GM10266 (cell line): ENCODE results near the gene A3GALT2.
A peak's percentile ranks its signal among the peaks of the same experiment; 100 is the strongest.

Experiments
- DNase-seq: peaks from one replicate; pipeline ENCODE4 v3.0.0; 2012; ENCODE audit errors: extremely low spot score
- CTCF ChIP-seq: IDR thresholded peaks from 2 replicates; pipeline ENCODE4 v1.5.1; 2012; ENCODE audit warnings: mild to moderate bottlenecking, low read depth; ENCODE audit not compliant: control insufficient read depth, insufficient read depth; ENCODE audit errors: missing control alignments

A3GALT2 gene

GRCh38 chr1:33350611-33351280 is 29.8 kb upstream of the A3GALT2 start:
- TF ChIP-seq CTCF = no peak
- DNase-seq = no peak

- peak; percentile 99 for DNase-seq
- no peak for TF ChIP-seq CTCF
Observed at GRCh38 chr1:33349778-33350610, 29.1 kb upstream of the A3GALT2 start.

- DNase-seq = peak; percentile 65
Observed at GRCh38 chr1:33349081-33349759, 28.3 kb upstream of the A3GALT2 start.

GRCh38 chr1:33348676-33349080 is 27.8 kb upstream of the A3GALT2 start:
- no peak for DNase-seq
- TF ChIP-seq CTCF = no peak

More at GRCh38 chr1:33349081-33349759, 28.3 kb upstream of the A3GALT2 start:
- no peak for TF ChIP-seq CTCF

- no peak for TF ChIP-seq CTCF
- DNase-seq = no peak
Observed at GRCh38 chr1:33348194-33348593, 27.3 kb upstream of the A3GALT2 start.

- no peak for TF ChIP-seq CTCF
- DNase-seq = no peak
Observed at GRCh38 chr1:33347650-33347992, 26.7 kb upstream of the A3GALT2 start.
